Measurements from ENCODE around the gene HABP2.

DNA sequence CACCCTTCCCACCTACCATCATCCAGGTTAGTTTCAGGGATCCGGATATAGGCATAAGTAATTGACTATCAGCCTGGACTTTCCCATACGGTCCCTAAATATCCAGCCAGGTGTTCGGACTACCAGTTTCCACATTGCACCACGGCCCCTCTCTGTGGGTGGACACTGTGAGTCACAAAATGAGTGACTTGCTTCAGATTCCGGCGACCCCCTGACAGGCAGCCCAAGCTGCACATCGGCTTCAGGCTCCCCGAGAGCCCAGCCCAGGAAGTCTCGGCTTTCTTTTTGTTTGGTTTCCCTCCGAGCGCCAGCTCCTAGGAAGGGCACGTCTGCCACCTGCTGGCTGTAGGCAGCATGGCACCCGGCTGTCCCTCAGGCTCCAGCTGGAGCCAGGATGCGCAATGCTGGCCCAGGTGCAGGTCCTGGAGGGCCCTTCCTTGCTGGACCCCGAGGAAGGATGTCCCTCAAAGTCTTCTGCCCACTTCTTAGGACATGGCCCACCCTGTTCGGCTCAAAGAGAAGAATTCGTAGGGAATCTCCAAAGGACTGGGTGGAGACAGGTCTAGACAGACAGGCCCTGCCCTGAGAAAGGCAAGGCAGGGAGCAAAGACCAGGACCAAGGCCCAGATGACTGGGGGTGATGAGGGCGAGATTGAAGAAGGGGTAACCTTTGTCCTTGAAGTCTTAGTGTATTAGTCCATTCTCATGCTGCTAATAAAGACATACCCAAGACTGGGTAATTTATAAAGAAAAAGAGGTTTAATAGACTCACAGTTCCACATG is 10.6 kb downstream of the HABP2 start:
- TF ChIP-seq EZH2 (IDR thresholded peaks at IDR 0.05; ENCODE audit: low read length, unreplicated experiment) = no peak
- TF ChIP-seq, protein P1, sequence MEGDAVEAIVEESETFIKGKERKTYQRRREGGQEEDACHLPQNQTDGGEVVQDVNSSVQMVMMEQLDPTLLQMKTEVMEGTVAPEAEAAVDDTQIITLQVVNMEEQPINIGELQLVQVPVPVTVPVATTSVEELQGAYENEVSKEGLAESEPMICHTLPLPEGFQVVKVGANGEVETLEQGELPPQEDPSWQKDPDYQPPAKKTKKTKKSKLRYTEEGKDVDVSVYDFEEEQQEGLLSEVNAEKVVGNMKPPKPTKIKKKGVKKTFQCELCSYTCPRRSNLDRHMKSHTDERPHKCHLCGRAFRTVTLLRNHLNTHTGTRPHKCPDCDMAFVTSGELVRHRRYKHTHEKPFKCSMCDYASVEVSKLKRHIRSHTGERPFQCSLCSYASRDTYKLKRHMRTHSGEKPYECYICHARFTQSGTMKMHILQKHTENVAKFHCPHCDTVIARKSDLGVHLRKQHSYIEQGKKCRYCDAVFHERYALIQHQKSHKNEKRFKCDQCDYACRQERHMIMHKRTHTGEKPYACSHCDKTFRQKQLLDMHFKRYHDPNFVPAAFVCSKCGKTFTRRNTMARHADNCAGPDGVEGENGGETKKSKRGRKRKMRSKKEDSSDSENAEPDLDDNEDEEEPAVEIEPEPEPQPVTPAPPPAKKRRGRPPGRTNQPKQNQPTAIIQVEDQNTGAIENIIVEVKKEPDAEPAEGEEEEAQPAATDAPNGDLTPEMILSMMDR (conservative IDR thresholded peaks at IDR 0.05; ENCODE audit: low read depth, low read length) = peak; percentile 89

All from PC-3 (cell line).